GM23338 (cell line): ENCODE results near the gene GRK3. TPM values are rescaled to one million over a fixed set of nuclear protein-coding genes. Genes with fewer than 3 reads are reported as not detected.

Source experiments
- ATAC-seq: fragments of 200-7000 bp; cut with Tn5 transposase; 3 replicates; pipeline ENCODE4 v1.9.1; 2020
- DNase-seq: peaks from one replicate; pipeline ENCODE4 v3.0.0-alpha.2; 2015; ENCODE audit warnings: low spot score
- H2AFZ ChIP-seq: fragments of 200-600 bp; sonication (generic); 2 replicates; pipeline ENCODE4 v1.8.0; 2016; ENCODE audit warnings: antibody characterized with exemption, mild to moderate bottlenecking, moderate library complexity
- H3F3A ChIP-seq: fragments of 200-600 bp; sonication (generic); replicated peaks from 2 replicates; pipeline ENCODE4 v1.8.0; 2017; ENCODE audit warnings: antibody characterized with exemption, mixed run types, low read depth
- H3K27ac ChIP-seq: fragments of 200-600 bp; sonication (generic); 2 replicates; pipeline ENCODE4 v1.6.1; 2016; ENCODE audit warnings: low read depth
- H3K27me3 ChIP-seq: fragments of 200-600 bp; sonication (generic); 2 replicates; pipeline ENCODE4 v1.8.0; 2016; ENCODE audit warnings: mild to moderate bottlenecking, mixed run types, moderate library complexity; ENCODE audit not compliant: insufficient read depth
- H3K36me3 ChIP-seq: fragments of 200-600 bp; sonication (generic); 2 replicates; pipeline ENCODE4 v1.8.0; 2016; ENCODE audit warnings: mild to moderate bottlenecking; ENCODE audit not compliant: insufficient read depth
- H3K4me1 ChIP-seq: fragments of 200-600 bp; sonication (generic); 2 replicates; pipeline ENCODE4 v1.8.0; 2016; ENCODE audit warnings: mild to moderate bottlenecking, moderate library complexity; ENCODE audit not compliant: insufficient read depth
- H3K4me2 ChIP-seq: fragments of 200-600 bp; sonication (generic); 2 replicates; pipeline ENCODE4 v1.7.1; 2017; ENCODE audit warnings: mixed run types
- H3K4me3 ChIP-seq: fragments of 200-600 bp; sonication (generic); 2 replicates; pipeline ENCODE4 v1.6.1; 2016; ENCODE audit warnings: mixed run types
- H3K79me2 ChIP-seq: fragments of 200-600 bp; sonication (generic); replicated peaks from 2 replicates; pipeline ENCODE4 v1.8.0; 2017; ENCODE audit warnings: mild to moderate bottlenecking; ENCODE audit not compliant: insufficient read depth
- H3K9me2 ChIP-seq: fragments of 200-600 bp; sonication (generic); 2 replicates; pipeline ENCODE4 v1.8.0; 2017; ENCODE audit not compliant: insufficient read depth
- H4K20me1 ChIP-seq: fragments of 200-600 bp; sonication (generic); replicated peaks from 2 replicates; pipeline ENCODE4 v1.8.0; 2017; ENCODE audit warnings: mild to moderate bottlenecking; ENCODE audit not compliant: insufficient read depth
- H3K27ac Mint-ChIP-seq: 2 replicates; pipeline ENCODE4 v1.8.0; 2020; ENCODE audit warnings: inconsistent platforms, mild to moderate bottlenecking, moderate library complexity, mixed read lengths
- H3K27me3 Mint-ChIP-seq: 3 replicates; pipeline ENCODE4 v1.8.0; 2022; ENCODE audit warnings: low read depth, mild to moderate bottlenecking, moderate library complexity, mixed read lengths, inconsistent platforms; ENCODE audit not compliant: insufficient read depth, poor library complexity
- H3K36me3 Mint-ChIP-seq: 3 replicates; pipeline ENCODE4 v1.8.0; 2021; ENCODE audit warnings: low read depth, mild to moderate bottlenecking, inconsistent platforms, moderate library complexity, mixed read lengths
- H3K4me1 Mint-ChIP-seq: 3 replicates; pipeline ENCODE4 v1.8.0; 2020; ENCODE audit warnings: mild to moderate bottlenecking, inconsistent platforms, mixed read lengths
- H3K4me3 Mint-ChIP-seq: 3 replicates; pipeline ENCODE4 v1.8.0; 2021; ENCODE audit warnings: moderate library complexity, mild to moderate bottlenecking, inconsistent platforms, mixed read lengths
- H3K9me3 Mint-ChIP-seq: 3 replicates; pipeline ENCODE4 v1.8.0; 2020; ENCODE audit warnings: moderate library complexity, mild to moderate bottlenecking, inconsistent platforms, mixed read lengths
- CREB1 ChIP-seq: fragments of 250-450 bp; sonication (Bioruptor Pico); IDR thresholded peaks from 2 replicates; pipeline ENCODE4 v1.5.0; 2020; ENCODE audit warnings: low read depth, mild to moderate bottlenecking, moderate library complexity
- EZH2 ChIP-seq: fragments of 200-600 bp; sonication (generic); IDR thresholded peaks from one replicate; pipeline ENCODE4 v1.8.0; 2017; ENCODE audit warnings: antibody characterized with exemption, mild to moderate bottlenecking, low read depth; ENCODE audit not compliant: unreplicated experiment
- EZH2phosphoT487 ChIP-seq: fragments of 200-600 bp; sonication (generic); IDR thresholded peaks from one replicate; pipeline ENCODE4 v1.8.1; 2018; ENCODE audit warnings: antibody characterized with exemption; ENCODE audit not compliant: unreplicated experiment
- NANOG ChIP-seq: IDR thresholded peaks from 2 replicates; pipeline ENCODE4 v1.6.1; 2016; ENCODE audit warnings: antibody characterized with exemption, borderline replicate concordance
- STAT1 ChIP-seq: IDR thresholded peaks from one replicate; pipeline ENCODE4 v1.6.1; 2016; ENCODE audit warnings: antibody characterized with exemption; ENCODE audit not compliant: unreplicated experiment
- ZNF114 ChIP-seq: fragments of 250-450 bp; sonication (Bioruptor Pico); IDR thresholded peaks from 2 replicates; pipeline ENCODE4 v1.5.0; 2020; ENCODE audit warnings: mild to moderate bottlenecking, moderate library complexity
- ZNF331 ChIP-seq: fragments of 250-450 bp; sonication (Bioruptor Pico); IDR thresholded peaks from 2 replicates; pipeline ENCODE4 v1.5.0; 2020; ENCODE audit warnings: low read depth, mild to moderate bottlenecking, moderate library complexity
- ZNF462 ChIP-seq: fragments of 250-450 bp; sonication (Bioruptor Pico); IDR thresholded peaks from 2 replicates; pipeline ENCODE4 v1.5.0; 2020; ENCODE audit warnings: mild to moderate bottlenecking, moderate library complexity
- polyA plus RNA-seq: library from polyadenylated mRNA; unstranded; fragments of >200 nt; fragmentation: Nextera tagmentation; extraction: Ambion mirVana; gene quantifications from 2 replicates; pipeline ENCODE4 v1.2.1, GENCODE V29; 2016
- total RNA-seq: library from RNA; depleted of rRNA; stranded (reverse); fragments of >200 nt; shearing (Covaris generic); gene quantifications from 2 replicates; pipeline ENCODE4 v1.2.3, GENCODE V29; 2014
- TF ChIP-seq, protein P1 (sequence below): IDR thresholded peaks from 2 replicates; pipeline ENCODE4 v1.6.1; 2016; ENCODE audit warnings: antibody characterized with exemption
- TF ChIP-seq, protein P2 (sequence below): IDR thresholded peaks from one replicate; pipeline ENCODE4 v1.6.1; 2018; ENCODE audit warnings: antibody characterized with exemption; ENCODE audit not compliant: unreplicated experiment
- TF ChIP-seq, protein P3 (sequence below), 2 experiments: fragments of 200-600 bp in 1 of 2; sonication (generic) in 1 of 2; conservative IDR thresholded peaks; 2 replicates each; pipeline versions ENCODE4 v1.5.1 to v1.6.1; 2016 to 2017; ENCODE audit warnings: antibody characterized with exemption in 2 of 2, low read depth in 2 of 2, mild to moderate bottlenecking in 2 of 2, moderate library complexity in 1 of 2

The GRK3 gene
- total and polyA plus RNA-seq, 2 experiments from 2014 or later = 6.0 to 25.3 TPM

- H3K36me3 Mint-ChIP-seq = no peaks in the 10 kb centered on the region
- no peaks in the 10 kb centered on the region for H3K36me3 ChIP-seq
- no peaks in the 10 kb centered on the region for H3K4me1 Mint-ChIP-seq
- DNase-seq (no peak), ATAC-seq (no peak)
- no peaks in the 10 kb centered on the region for H4K20me1 ChIP-seq
- H3K27me3 Mint-ChIP-seq = no peaks in the 10 kb centered on the region
- no peak overlapping the region for H3K4me3 ChIP-seq
- no peak overlapping the region for H3K4me3 Mint-ChIP-seq
- no peaks in the 10 kb centered on the region for H3K27me3 ChIP-seq
- no peaks in the 10 kb centered on the region for H3K9me3 Mint-ChIP-seq
- H3K4me1 ChIP-seq = no peaks in the 10 kb centered on the region
- no peaks in the 10 kb centered on the region for H3K79me2 ChIP-seq
- H3K27ac Mint-ChIP-seq = no peak overlapping the region
- H2AFZ ChIP-seq = no peak overlapping the region
- TF ChIP-seq, protein P1, sequence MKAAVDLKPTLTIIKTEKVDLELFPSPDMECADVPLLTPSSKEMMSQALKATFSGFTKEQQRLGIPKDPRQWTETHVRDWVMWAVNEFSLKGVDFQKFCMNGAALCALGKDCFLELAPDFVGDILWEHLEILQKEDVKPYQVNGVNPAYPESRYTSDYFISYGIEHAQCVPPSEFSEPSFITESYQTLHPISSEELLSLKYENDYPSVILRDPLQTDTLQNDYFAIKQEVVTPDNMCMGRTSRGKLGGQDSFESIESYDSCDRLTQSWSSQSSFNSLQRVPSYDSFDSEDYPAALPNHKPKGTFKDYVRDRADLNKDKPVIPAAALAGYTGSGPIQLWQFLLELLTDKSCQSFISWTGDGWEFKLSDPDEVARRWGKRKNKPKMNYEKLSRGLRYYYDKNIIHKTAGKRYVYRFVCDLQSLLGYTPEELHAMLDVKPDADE = no peak
- TF ChIP-seq CREB1 (CRISPR knock-in tag) (no peak), ZNF331 (CRISPR knock-in tag) (no peak), ZNF114 (CRISPR knock-in tag) (no peak), EZH2 (no peak), EZH2phosphoT487 (no peak), NANOG (no peak), STAT1 (no peak), ZNF462 (no peak)
- TF ChIP-seq, protein P2, sequence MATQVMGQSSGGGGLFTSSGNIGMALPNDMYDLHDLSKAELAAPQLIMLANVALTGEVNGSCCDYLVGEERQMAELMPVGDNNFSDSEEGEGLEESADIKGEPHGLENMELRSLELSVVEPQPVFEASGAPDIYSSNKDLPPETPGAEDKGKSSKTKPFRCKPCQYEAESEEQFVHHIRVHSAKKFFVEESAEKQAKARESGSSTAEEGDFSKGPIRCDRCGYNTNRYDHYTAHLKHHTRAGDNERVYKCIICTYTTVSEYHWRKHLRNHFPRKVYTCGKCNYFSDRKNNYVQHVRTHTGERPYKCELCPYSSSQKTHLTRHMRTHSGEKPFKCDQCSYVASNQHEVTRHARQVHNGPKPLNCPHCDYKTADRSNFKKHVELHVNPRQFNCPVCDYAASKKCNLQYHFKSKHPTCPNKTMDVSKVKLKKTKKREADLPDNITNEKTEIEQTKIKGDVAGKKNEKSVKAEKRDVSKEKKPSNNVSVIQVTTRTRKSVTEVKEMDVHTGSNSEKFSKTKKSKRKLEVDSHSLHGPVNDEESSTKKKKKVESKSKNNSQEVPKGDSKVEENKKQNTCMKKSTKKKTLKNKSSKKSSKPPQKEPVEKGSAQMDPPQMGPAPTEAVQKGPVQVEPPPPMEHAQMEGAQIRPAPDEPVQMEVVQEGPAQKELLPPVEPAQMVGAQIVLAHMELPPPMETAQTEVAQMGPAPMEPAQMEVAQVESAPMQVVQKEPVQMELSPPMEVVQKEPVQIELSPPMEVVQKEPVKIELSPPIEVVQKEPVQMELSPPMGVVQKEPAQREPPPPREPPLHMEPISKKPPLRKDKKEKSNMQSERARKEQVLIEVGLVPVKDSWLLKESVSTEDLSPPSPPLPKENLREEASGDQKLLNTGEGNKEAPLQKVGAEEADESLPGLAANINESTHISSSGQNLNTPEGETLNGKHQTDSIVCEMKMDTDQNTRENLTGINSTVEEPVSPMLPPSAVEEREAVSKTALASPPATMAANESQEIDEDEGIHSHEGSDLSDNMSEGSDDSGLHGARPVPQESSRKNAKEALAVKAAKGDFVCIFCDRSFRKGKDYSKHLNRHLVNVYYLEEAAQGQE = no peak
- TF ChIP-seq, protein P3, sequence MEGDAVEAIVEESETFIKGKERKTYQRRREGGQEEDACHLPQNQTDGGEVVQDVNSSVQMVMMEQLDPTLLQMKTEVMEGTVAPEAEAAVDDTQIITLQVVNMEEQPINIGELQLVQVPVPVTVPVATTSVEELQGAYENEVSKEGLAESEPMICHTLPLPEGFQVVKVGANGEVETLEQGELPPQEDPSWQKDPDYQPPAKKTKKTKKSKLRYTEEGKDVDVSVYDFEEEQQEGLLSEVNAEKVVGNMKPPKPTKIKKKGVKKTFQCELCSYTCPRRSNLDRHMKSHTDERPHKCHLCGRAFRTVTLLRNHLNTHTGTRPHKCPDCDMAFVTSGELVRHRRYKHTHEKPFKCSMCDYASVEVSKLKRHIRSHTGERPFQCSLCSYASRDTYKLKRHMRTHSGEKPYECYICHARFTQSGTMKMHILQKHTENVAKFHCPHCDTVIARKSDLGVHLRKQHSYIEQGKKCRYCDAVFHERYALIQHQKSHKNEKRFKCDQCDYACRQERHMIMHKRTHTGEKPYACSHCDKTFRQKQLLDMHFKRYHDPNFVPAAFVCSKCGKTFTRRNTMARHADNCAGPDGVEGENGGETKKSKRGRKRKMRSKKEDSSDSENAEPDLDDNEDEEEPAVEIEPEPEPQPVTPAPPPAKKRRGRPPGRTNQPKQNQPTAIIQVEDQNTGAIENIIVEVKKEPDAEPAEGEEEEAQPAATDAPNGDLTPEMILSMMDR (conservative IDR thresholded peaks at IDR 0.05; ENCODE audit: low read depth in 2 of 2) = no peak
- no peaks in the 10 kb centered on the region for H3K9me2 ChIP-seq
- no peak overlapping the region for H3K4me2 ChIP-seq
- H3F3A ChIP-seq = no peaks in the 10 kb centered on the region
- no peak overlapping the region for H3K27ac ChIP-seq
Observed at GRCh38 chr22:25760848-25761595, 196.5 kb downstream of the GRK3 start.
